HL-60/S4 (cell line): ENCODE data around the gene FAM234B.

ENCODE experiments used
- in situ Hi-C: fragments of 300-500 bp; cut with MboI; formaldehyde crosslinking; loops from 2 replicates; pipeline ENCODE4 v1.14.3; 2022; ENCODE audit warnings: low sequenced_read_pairs

Gene FAM234B

DNA sequence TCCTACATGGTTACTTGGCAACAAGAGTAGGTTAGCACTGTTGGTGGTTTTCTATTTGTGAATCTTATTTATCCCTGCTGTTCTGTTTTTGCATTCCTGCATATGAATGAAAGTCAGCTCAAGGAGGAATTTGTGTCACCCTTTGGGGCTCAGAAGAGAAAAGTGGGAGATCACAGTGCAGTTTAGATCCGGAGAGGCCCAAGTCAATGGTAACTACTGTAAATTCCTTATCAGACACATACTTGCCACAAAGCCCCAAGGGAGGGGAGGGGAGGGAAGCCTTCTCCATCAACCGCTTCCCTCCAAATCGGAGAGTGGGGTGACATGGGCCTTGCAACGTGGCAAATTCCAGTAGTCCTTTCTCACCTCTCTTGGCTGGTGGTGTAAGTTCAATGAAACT is 44.3 kb downstream of the FAM234B start:
- in situ Hi-C loops: no loop called here

DNA sequence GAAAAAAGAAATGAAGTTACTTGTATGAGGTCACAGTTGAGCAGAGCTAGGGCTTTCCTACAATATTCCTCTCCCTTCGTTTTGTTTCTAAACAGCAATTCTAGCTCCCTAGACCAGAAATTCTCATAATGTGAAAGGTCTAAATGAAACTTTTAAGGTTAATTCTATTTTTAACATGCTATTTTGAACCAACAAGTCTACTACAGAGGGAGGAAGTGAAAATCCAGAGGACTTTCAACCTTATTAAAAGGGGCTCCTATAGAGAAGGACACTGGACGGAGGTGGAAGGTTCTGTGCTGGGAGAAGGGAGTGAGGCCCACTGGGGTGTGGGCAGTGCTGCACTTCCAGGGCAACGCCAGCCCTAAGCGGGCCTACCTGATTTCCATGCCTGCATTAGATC is 45.9 kb downstream of the FAM234B start:
- in situ Hi-C loops: no loop called here

DNA sequence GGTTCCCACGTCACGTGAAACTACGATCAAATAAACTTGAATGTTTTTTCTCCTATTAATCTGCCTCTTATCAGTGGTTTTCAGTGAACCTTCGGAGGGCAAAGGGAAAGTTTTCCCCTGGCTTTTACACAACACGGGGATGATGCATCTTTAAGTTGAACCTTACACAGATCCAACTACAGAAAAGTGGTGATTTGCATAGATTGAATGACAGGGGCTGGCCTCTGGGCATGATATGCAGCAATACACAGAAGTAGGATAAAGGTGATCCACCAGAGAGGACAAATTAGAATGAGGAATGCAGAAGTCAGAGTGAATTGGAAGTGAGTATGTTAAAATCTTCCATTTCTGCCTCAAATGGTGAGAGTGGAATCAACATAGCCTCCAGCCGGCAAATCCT is 47.7 kb downstream of the FAM234B start:
- in situ Hi-C loops: no loop called here

DNA sequence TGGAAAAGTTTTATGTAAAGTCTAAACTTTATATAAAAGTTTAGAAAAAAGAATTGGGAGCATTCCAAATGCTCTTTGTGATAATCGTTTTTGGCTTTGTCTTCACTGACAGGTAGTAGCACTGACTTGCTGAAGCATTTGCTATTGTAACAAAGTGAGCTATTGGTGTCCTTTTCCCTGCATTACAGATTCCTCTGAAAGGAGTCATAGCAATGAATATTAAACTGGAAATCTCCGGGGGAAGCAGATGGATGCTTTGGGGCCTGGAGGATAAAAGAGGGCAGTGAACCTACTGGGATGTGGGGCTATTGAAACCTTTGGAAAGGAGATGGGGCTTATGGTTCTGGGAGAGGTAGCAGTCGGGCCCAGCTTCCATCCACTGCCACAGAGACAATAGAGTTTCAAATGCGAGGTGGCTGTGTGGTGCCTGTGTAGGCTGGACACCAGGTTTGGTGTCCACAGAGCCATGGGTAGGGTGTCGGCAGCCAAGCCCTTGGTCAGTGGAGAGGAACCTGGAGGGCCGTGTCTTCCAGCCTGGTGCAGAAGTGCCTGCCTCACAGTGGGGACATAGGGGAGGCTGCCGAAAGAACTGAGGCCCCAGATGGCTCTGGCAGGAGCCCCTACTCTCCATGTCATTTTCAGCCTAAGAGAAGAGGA is 49.1 kb downstream of the FAM234B start:
- in situ Hi-C loops: no loop called here

DNA sequence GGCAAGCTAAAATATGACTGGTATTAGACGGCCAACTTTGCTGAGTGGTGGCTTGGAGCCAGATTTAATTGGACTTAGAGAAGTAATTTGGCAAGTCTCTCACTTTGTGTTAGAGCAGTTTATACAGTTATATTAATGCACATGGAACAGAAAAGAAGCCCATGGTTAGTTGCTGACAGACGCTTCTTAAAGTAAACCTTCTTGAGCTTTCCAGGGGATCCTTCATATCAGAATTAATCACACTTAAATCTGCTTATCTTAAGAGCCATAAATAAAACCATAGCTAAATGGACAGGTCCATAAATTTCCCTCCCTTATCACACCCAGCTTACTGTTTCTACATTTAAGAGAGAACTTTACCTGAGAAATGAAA is 49.7 kb downstream of the FAM234B start:
- in situ Hi-C loops: no loop called here

DNA sequence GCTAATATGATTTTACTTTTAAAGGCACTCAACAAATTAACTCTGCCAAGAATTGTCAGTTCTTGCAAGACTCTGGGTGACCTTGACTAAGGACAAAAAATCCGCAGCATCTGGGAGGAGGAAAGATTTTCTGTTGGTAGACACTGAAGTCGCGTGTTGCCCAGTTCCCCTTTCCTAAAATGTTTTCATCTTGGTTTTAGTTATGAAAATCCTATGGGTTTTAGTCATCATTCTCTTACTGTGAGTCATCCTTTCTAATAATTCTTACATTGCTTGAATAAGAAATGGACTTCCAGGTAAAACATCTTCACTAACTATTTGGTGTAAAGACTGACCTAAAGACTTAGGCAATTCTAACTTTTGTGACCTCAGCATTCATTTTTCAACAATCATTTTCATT is 50.2 kb downstream of the FAM234B start:
- in situ Hi-C loops: no loop called here

DNA sequence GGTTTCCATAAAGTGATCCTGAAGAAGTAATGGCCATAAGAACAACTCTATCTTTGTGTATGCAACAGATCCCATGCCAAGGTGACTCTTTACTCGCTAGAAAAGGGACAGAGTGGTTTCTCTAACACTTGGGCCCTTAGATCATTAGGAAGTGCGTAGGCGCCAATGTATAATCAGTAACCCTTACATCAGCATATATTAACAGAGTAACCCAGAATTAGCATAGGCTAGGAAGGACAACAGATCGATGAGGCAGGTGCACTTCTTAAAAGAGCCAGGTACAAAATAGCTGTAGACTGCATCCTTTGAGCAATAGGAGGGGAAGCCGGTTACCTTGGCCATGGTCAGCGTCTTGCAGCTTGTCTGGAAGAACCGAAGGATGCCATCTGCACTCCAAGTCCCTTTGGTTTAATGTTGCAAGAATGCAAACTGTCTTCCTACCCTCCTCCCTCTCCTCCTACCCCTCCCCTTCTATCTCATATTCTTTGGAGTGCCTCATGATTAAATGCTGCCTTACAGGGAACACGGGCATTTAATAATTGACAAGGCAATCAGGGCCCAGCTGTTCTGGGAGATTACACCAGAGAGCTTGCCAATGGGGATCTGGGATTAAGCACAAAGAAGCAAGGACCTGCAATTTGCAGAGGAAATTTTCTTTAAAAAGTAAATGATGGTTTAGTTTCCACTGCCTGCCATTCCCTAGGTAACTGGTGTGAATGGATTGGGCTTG is 51.2 kb downstream of the FAM234B start:
- in situ Hi-C loops: loop anchor here (5.0 kb wide), 1 partner anchor 107 kb away; no protein-coding TSS in a partner anchor

DNA sequence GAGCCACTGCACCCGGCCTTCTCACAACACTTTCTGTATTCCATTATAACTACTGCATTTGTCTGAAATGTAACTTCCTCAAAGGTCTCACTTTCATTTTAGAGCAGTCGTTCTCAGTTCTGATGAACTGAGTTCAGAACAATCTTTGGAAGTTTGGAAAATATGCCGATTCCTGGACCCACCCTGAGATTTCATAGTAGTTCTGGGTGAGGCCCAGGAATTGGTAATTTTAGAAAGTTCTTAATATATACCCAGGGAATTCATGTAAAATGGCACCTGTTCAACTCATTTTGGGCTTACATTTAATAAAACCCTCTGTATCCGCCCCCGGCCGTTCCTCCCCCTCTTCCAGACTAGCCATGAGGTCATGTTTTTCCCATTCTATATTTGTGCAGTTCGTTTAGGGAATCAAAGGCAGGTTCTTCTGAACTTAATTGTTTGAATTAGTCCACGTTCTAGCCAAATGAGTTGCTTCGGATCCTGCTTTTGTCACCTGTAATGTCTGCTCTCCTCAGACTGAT is 53.4 kb downstream of the FAM234B start:
- in situ Hi-C loops: loop anchor here (5.0 kb wide), 1 partner anchor 105 kb away; no protein-coding TSS in a partner anchor

DNA sequence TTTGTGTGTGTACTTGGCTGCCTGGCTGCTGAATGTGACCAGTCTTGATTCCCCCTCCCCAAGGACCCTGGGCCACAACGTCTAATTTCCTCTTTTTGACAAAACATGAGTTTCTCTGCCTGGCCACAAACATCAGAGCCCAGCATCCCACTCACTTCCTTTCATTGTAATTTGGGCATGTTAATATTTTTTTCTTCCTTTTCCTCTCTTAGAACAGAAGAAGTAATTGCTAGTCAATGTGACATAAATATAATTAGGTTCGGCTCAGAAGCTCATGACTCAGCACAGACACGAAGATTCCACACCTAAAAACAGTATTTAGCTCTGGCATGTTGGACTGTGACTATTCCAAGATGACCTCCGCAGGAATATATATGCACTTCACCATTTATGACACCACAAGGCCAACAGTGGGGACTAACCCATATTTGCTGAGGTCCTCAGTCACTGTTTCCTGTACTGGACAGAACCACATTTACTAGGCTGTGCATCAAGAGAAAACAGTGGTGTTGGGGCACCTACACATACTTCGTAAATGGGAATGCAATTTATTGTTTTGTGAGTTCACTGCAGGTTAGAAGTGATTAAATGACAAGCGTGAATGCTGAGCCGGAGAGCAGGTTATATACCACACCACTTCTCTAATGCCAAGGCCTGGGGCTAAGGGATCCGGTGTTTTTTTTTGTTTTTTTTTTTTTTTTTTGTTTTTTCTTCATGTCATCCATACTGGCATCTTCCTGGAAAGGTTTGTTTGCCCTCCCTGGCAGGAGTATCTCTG is 55.1 kb downstream of the FAM234B start:
- in situ Hi-C loops: loop anchor here (5.0 kb wide), 1 partner anchor 103 kb away; no protein-coding TSS in a partner anchor

DNA sequence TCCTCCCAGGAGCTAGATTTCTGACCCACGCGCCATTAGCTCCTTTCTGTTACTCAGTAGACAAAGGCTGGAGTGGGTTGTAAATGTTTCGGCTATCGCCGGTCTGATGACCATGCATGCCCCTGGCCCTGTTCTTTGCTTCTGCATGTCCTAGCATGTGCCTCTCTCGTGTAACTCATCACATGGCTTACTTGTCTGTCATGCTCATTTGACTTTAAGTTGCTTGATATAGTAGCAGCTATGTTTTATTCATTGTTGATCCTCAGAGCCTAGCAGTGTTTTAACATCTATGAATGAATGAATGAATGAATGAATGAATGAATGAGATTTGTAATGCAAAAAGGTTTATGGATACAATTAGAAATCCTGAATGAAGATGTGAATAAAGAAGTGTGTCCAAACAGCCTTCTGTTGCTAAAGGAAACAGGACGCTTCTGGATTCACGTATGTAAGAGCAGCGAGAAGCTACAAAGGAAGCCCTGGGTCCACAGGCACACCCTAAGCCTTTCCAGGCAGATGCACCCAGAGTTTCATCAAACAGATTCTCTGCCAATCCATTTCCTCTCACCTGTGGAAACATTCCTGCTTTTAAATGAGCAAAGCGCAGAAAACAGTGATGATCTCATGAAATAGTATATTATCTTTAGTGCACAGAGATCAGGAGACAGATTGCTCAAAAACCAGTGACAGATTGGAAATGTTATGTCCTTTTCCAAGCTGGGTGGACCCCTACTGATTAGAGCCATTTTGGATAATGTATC is 55.8 kb downstream of the FAM234B start:
- in situ Hi-C loops: loop anchor here (5.0 kb wide), 1 partner anchor 102 kb away; no protein-coding TSS in a partner anchor

DNA sequence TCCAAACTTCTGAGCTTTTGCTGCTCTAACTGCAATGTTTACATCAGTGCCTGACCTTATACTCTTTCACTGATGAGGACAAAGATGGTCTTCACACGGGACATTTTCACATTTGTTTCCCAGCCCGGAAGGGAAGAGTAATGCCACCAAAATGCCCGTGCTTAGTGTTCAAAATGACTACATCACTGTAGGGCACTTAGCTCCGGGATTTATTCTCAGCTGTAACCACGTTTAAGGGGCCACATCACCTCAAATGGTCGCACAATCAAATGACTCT is 56.4 kb downstream of the FAM234B start:
- in situ Hi-C loops: no loop called here

DNA sequence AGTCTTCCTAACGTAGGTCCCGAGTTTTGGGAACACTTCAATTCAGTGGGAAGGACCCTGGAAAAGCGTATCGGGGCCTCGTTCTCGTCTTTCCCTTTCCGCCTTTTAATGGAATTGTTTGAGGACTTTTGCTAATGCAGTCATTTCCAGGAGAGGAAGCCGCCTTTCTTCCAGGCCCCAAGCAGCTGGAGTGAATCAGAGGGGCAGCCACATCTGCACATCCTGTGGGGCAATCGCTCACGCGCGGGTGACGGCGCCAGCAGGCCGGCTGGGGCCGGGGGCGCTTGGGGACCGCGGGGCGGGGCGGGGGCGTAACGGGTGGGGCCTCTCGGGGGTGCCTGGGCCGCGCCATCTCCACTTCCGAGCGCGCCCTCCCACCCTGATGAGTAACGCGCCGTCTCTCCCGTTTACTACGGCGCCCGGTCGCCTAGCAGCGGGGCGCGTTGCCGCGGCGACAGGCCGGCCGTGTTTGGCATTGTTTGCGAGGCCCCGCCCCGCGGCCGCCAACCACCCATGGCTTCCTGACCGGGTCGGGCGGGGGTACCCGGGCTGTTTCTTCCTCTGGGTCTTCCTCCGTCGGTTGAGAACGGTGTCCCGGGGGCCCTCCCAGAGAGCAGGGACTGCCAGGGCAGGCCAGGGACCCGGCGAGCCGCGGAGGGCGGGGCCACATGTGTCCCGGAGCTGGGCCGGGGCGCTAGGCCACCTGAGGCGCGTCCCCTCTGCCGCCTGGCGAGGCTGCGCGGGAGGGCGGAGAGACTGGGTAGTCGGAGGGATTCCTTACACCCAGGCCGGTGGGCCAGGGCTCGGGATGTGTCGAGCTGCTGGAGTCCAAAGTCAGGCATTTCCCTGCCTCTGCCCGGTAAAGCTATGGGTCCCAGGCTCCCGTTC is 56.9 kb downstream of the FAM234B start:
- in situ Hi-C loops: no loop called here

DNA sequence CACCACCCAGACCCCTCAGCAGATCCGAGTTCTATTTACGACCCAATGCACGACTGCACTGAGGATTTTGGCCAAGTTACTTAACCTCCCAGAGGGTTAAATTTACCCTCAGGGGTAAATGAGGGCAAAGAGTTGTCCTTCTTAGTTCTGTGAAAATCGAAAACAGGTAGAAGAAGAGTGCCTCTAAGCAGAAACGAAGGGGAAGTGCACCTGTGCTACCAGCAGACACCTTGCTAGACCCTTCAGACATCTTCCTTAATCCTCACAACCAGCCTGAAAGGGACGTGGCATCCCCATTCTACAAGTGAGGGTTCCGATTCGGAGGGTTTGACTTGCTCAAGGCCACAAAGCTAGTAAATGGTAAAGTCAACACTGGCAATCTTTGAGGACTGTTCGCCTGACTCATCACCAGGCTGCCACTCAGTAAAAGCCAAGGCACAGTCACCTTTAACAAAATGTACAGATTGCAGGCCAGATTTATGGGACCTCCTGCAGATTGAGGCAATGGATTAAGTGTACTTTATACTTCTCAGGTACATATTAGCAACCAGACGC is 57.7 kb downstream of the FAM234B start:
- in situ Hi-C loops: no loop called here

DNA sequence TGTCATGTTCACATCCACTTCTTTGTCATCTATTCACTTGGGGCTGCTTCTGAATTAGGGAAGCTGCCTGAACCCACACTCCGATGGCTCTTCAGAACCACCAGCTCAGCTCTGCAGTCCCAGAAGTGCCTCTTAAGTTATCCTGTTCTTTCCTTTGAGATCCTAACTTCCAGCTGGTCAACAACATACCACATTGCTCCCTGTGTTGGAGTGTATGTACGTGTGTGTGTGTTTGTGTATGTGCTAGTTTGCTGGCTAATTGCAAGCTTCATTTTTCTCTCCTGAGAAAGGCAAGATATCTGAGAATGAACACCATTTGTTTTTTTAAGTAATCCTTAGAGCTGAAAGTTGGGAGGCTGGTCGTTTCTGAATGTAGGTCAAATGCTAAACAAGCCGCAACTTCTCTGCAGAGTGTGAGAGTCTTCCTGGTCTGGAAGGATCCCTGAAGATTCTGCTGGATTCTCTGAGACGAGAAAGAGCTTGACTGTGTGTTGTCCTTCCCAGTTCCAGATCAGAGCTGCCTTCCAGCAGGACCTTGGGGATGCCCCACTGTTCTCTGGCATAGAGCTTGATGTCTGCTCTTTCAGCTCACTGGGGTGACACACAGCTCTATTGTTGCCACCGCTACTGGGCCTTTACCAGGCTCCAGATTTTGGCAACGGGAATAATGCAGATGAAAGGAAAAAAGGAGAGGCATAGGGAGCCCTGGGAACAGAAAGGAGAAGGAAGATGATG is 58.4 kb downstream of the FAM234B start:
- in situ Hi-C loops: no loop called here

DNA sequence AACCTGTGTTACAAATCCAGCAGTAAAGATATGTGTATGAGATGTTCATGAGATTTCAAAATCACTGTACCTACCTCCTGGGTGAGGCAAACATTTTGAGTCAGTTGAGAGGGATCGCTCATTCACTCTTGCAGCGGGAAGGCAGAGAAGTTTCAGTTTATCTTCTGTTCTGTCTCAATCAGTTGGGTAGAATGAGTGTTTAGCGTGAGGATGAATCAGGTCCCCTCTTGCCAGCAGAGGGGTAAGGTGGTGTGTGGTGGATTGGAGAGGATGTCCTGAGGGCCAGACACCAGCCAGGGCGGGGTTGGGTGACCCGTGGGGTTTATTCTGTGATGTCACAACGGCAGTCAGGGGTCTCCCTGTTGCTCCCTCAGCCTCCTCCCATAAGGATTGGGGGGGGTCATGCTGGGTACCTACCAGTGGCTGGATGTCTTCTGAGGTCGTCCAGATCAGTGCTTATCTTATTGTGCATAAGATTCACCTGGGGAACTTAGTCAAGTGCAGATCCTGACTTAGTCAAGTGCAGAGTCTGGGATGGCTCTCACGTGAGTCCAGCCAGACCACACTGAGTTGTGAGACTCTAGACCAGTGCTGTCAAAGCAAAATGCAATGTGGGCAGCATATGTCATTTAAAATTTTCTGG is 59.3 kb downstream of the FAM234B start, which contains the start of gene GSG1:
GSG1 (minus strand) TSS at position 277 of the 643 bp plus-strand sequence; CDS start at position 122, 155 bp downstream.
- in situ Hi-C loops: no loop called here

DNA sequence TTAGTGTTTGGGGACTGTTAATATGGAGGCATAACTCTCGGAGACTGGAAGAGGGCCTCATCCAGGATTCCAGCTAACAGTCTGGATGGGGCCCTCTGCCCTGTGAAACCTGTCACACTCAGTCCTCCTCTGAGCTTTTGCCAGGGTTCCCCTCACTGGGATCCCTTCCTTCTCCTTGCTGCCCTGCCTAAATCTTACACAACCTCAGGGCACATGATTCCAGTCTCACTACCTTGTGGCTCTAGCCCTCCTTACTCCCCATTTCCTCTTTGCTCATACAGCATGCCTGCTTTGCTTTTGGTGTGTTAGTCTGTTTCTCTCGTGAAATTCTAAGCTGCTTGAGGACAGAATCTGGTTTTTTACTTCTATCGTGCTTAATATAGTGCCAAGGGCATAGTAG is 60.2 kb downstream of the FAM234B start:
- in situ Hi-C loops: no loop called here

DNA sequence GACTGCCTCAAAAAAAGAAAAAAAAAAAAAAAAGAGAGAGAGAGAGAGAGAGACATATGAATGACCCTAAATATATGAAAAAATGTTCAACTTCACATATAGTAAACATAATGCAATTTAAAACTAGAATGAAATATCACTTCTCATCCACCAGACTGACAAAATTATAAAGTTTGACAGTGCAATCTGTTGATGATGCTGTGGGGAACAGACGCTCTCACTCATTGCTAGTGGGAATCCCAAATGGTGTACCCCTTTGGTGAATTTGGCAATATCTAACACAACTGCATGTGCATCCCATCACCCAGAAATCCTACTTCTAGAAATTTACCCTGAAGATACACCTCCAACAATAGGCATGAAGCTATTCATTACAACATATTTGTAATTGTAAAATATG is 61.6 kb downstream of the FAM234B start:
- in situ Hi-C loops: no loop called here

DNA sequence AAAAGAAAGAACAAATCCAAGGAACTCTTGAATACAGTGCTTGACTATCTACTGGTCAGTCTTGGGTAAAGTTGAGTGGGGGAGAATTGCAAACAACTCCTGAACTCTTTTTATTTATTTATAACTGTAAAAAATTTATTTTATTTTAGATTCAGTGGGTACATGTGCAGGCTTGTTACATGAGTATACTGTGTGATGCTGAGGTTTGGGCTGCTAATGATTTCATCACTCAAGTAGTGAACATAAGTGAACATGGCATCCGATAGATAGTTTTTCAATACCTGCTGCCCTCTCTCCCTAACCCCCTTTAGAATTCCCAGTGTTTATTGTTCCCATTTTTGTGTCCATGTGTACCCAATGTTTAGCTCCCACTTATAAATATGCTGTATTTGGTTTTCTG is 62.5 kb downstream of the FAM234B start:
- in situ Hi-C loops: no loop called here
